KG1 (cell line): ENCODE data around the gene CNN3.
"Not testable (repeated sequence)": the region's sequence is repeated elsewhere in the genome, so short reads cannot be mapped to it uniquely, and the experiment has no call there.

Experiments
- DNase-seq: peaks from one replicate; lab custom pipeline; 2025; lab: John Stamatoyannopoulos, UW

Gene CNN3

GRCh38 chr1:94949681-94950661 is 23.1 kb upstream of the CNN3 start:
- no peak for DNase-seq

GRCh38 chr1:94947437-94947836 is 20.5 kb upstream of the CNN3 start:
- no peak for DNase-seq

GRCh38 chr1:94946886-94947285 is 20.0 kb upstream of the CNN3 start:
- no peak for DNase-seq

GRCh38 chr1:94942171-94943128 is 15.5 kb upstream of the CNN3 start:
- DNase-seq: no peak

GRCh38 chr1:94941480-94941879 is 14.6 kb upstream of the CNN3 start:
- not testable (repeated sequence) for DNase-seq

- no peak for DNase-seq
Observed at GRCh38 chr1:94940738-94941137, 13.8 kb upstream of the CNN3 start.

- DNase-seq: no peak
Observed at GRCh38 chr1:94937820-94938219, 10.9 kb upstream of the CNN3 start.

- no peak for DNase-seq
Observed at GRCh38 chr1:94936861-94937620, 10.1 kb upstream of the CNN3 start.

- no peak for DNase-seq
Observed at GRCh38 chr1:94935476-94935875, 8.6 kb upstream of the CNN3 start.

- no peak for DNase-seq
Observed at GRCh38 chr1:94935034-94935433, 8.1 kb upstream of the CNN3 start.

GRCh38 chr1:94934551-94934950 is 7.6 kb upstream of the CNN3 start:
- DNase-seq: no peak

- DNase-seq: no peak
Observed at GRCh38 chr1:94931254-94931841, 4.4 kb upstream of the CNN3 start.

- no peak for DNase-seq
Observed at GRCh38 chr1:94929351-94930217, 2.7 kb upstream of the CNN3 start.

GRCh38 chr1:94928293-94928939 is 1.5 kb upstream of the CNN3 start:
- DNase-seq: no peak

GRCh38 chr1:94927405-94928175 is 680 bp upstream of the CNN3 start:
- no peak for DNase-seq

- DNase-seq: no peak
Observed at GRCh38 chr1:94926126-94926914, 590 bp downstream of the CNN3 start.

GRCh38 chr1:94925561-94926125 is 1.3 kb downstream of the CNN3 start:
- DNase-seq: no peak

GRCh38 chr1:94925004-94925403 is 1.9 kb downstream of the CNN3 start:
- DNase-seq: no peak
